GM19035 (cell line): ENCODE data around the gene EPYC.

Experiments
- ATAC-seq: cut with Tn5 transposase; IDR thresholded peaks from one replicate; pipeline ENCODE4 v1.9.1; 2021; ENCODE audit not compliant: unreplicated experiment

Gene EPYC, protein sequence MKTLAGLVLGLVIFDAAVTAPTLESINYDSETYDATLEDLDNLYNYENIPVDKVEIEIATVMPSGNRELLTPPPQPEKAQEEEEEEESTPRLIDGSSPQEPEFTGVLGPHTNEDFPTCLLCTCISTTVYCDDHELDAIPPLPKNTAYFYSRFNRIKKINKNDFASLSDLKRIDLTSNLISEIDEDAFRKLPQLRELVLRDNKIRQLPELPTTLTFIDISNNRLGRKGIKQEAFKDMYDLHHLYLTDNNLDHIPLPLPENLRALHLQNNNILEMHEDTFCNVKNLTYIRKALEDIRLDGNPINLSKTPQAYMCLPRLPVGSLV

DNA sequence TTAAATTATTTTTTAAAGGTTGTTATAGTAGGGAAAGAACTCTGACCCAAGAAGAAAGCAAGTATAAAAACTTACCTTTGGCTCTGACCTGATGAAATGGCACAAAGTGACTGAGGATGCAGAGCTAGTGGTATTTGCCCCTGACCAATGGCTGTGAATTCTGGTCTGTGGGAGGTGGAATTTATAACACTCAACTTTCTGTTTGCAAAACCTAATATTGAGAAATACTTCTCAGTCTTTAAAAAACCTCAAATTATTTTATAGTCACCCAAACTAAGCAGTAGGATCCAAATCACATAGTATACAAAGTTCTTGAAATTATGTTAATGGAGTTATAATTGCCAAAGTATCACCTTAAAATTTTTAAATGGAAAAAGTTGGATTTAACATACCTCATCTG is at the start of gene EPYC:
Gene EPYC (minus strand): TSS at position 101 of the 400 bp plus-strand sequence. CDS start 2,407 bp downstream, outside the sequence.
- ATAC-seq, result no peak

DNA sequence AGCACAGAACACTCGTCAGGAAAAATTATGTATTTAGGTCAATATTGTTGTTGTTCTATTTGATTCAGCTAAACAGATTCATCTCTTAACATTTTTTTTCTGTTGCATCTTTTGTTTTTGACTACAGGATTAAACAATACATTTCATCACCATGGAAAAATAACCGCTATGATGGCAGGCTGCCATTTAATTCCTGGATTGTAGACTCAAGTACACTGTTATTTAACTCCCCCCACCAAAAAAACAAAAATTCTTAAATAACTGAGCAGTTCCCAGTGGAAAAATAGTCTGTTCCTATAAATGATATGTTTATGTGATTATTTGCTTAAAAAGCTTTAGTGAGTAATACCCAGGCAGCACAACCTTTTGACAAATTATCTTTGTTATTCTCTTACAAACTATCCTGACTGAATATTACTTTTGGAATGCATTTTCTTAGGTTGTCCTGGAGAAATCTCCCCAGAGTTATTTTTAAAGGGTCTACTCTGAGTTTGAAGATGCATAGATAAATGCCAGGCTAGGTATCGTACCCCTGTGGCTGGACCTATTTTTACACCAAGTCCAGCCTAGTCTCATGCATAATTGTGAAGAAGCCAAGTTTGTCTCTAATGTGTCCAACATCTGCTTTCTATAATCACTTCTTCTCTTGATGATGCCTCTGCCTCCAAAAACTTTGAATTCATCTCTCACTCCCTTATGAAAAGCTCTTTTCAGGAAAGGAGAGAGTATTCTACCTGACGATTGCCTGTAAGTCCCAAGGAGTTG is 49.4 kb upstream of the EPYC start:
- ATAC-seq, result no peak

DNA sequence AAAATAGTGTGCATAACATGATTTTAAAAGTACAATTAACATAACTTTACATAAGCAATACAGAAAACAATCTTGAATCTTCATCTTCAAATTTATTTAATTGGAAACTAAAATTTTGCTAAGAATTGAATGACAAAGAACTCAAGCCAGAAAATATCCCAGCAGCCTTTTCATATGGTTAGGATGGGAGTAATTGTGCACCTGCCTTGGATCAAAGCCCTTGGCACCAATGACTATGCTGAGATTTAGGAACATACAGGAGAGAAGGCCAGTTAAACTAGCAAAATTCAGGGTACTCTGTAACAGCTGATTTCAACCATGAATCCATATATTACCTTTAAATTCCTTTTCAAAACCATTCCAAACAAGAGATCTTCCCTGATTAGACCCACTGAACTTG is 47.3 kb upstream of the EPYC start:
- no peak for ATAC-seq

DNA sequence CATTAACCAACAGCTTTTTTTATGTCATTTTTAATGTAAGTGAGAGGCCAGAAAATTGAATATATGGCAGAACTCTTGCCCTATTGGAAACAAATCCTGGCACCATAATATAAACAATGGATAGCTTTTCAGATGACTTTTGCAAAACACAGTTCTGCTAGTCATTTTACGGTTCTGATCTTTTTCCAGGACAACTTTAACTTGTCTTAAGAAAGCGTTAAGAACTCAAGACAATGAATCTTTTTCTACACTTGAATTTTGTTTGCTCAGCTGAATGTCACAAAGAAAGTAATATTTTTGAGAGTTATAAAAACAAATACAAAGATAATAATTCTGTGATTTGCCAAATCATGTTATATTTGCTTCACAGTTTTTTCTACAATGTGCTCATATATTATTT is 39.8 kb upstream of the EPYC start:
- ATAC-seq, result no peak

DNA sequence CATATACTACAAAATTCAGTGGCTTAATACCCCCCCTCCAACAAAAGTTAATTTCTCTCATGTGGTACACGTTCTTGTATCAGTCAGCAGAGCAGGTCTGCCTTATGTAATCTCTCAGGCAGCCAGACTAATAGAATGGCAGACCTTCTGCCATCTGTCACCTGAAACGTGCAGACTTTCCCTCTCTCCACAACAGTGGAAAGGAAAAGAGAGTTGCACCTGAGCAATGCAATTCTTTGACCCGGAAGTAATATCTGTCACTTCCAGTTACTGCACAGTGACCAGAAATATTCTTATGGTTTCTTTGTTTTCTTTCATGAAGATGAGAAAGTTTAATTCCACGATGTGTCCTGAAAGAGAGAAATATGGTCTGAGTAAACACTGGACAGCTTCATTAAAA is 38.6 kb upstream of the EPYC start:
- no peak for ATAC-seq

DNA sequence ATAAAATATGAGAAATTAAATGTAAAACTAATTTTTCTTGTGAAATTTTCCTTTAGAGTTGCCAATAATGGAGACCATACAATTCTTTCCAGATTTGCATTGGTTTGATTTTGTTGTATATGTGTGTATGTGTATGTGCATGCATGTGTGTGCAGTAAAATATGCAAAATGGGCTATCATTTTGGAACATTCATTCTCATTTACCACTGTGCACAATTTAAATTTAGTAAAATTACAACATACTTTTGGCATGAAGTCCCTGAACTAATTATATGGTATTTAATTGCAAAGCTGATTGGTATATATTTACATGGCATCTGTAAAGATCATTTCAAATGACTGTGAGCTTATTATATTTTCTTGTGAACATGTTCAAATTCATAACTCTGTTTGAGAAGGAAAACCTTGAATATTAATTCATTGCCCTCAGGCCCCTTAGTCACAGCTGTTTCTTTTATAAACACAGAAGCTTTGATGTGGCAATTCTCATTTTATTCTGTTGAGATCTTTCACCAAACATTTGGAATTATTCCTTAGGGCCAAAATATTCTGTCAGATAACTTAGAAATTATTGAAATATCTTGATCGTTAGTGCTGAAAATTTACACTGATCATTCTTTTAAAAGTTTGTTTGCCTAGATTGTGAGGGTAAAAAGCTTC is 35.5 kb upstream of the EPYC start:
- no peak for ATAC-seq

DNA sequence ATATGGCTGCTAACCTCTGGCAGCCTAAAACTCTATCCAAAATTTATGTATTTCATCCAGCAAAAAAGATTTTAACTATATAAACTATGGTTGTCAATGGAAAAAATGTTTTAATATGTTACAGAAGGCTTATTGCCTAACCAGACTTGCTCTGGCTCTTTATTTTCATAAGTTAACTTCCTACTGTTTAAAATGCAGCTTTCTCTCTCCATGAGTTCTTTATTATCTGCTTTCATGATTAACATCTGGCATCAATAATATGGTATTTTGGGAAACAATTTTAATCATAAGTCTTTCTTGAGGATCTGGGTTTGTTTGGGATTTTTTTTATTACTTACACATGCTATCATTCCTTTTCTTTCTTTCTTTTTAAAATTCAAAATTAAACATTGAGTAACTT is 32.5 kb upstream of the EPYC start:
- no peak for ATAC-seq

DNA sequence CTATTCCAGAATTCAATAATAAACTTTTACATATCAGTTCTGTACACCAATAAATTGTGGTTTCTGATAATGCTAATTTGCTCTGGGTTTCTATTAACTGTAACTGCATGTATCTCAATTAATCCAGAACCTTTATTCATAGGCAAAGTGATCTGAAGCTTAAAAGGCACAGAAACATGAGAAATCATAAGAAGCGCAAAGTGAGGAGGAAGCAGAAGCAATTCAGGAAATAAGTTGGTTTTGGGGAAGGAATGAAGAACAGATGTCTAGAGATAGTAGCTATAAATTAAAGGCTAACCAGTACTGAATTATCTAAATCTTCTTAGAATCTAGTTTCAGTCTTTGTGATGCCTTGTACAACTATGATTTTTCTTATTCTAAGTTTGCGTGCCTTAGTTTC is 28.5 kb upstream of the EPYC start:
- ATAC-seq, result no peak

DNA sequence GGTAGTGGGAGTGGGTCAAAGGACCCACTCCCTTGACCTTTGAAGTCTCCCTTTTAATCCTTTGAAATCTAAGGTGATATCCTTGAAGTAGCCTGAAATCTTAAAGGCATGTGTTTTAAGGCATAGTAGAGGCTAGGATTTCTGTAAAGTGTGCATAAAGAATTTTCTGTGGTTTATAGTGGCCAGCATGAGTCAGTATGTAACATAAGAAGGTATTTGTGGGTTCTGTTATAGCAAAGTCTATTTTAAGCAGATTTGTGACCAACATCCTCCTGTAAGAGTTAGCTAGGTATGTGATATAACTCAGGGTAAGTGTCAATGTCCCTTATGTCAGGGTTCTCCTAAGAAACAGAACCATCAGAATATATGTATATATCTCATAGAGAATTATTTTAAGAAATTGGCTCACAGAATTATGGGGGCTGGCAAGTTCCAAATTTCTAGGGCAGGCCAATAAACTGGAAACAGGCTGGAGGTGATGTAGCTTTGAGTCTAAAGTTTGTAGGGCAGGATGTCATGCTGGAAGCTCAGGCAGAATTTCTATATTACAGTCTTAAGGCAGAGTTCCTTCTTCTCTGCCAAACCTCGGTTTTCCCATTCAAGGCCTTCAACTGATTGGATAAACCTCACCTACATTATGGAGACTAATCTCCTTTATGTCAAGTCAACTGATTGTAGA is 18.7 kb upstream of the EPYC start:
- ATAC-seq, result no peak

DNA sequence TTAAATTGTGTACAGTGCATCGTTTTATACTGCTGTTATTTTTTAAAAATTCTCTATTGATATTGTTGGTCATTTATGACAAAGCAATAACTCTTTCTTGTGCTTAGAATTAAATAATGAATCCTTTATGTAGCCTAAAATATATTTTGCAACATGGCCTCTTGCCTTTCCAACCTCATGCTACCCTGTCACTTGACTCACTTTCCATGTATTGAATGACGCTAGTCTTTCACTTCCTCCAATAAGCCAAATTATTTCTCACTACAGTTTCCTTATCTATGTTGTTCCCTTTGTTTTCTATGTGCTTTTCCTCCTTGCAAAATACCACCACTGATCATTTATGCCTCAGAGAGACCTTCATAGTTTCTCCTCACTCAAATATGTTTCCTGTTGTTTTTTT is 16.3 kb upstream of the EPYC start:
- no peak for ATAC-seq

DNA sequence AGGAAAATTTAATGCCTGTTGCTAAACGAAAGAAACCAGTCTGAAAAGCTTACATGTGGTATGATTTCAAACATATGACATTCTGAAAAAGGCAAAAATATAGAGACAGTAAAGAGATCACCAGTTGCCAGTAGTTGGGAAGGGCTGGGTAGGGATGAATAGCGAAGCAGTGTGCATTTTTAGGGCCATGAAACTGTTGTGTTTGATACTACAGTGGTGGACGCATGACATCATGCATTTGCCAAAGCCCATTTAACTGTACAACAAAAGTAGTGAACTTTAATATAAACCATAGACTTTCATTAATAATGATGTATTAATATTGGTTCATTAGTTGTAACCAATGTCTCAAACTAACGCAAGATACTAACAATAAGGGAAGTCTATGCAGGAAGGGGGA is 14.7 kb upstream of the EPYC start:
- ATAC-seq, result no peak

DNA sequence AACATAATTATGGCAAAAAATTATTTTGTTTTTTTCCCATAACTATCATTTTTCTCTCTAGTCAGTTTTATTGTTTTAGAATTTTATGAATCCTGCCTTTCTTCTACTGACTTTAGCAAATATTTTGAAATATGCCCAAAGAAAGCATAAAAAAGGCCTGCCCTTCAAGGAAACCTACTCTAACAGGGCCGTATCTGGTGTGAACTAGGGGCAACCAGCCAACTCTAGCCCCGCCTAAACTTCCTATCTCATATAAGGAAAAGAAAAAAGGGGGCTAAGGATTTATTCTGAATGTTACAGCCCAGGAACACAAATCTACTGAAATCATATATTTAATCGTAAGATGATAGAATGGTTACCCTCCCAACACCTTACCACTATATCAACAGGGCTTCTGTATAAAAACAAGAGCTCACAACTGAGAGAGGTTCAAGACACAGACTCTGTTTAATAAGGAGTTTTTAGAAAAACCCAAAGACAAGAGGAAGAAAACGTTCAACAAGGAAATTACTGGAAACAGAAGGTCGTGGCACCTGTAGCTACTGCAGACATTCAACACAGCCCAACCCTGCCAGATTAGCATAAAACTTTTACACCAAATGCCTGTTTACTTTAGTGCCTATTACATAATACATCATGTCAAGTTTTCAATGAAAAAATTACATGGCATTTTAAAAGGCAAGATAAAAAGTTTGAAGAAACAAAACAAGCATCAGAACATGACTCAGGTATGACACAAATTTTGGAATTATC is 12.9 kb upstream of the EPYC start:
- no peak for ATAC-seq

DNA sequence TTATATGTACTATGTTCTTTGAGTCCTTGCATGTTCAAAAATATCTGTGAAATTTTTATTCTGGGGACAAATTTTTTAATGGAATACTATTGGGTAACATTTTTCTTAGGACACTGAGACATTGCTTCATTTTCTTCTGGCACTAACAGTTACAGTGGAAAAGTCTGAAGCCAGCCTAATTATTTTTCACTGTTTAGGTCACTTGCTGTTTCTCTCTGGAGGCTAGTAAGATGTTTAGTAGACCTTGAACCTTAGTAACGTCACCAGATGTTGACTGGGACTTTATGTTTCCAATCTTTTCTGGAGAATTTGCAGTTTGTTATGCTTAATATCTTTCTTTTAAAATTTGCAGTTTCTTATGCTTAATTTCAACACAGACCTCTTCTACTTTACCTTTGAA is 12.3 kb upstream of the EPYC start:
- no peak for ATAC-seq

DNA sequence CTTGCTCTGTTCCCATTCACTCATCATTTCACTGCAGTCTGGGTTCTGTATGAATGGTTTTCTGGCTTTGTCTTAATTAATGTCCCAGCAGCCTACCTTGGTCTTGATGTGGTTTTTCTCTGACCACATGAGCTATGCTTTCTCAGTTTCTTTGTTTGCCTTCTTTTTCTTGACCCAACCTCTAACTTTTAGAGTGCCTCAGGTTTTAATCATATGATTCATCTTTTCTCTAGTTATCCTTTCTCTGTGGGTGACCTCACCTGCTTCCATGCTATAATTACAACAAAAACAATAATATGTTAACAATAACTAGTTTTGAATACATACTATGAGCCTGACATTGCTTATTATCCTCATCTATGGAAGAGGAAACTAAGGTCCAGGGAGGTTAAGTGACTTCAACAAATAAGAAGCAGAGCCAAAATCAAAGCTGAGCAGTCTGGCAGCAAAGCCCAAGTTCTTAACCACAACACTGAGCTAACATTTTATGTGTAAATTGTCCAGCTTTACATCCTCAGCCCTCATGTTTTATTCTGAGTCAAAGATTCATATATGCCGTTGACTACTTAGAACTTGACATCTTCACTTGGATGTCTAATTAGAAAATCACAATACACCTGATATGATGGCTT is 4.7 kb upstream of the EPYC start:
- peak; percentile 80 for ATAC-seq

DNA sequence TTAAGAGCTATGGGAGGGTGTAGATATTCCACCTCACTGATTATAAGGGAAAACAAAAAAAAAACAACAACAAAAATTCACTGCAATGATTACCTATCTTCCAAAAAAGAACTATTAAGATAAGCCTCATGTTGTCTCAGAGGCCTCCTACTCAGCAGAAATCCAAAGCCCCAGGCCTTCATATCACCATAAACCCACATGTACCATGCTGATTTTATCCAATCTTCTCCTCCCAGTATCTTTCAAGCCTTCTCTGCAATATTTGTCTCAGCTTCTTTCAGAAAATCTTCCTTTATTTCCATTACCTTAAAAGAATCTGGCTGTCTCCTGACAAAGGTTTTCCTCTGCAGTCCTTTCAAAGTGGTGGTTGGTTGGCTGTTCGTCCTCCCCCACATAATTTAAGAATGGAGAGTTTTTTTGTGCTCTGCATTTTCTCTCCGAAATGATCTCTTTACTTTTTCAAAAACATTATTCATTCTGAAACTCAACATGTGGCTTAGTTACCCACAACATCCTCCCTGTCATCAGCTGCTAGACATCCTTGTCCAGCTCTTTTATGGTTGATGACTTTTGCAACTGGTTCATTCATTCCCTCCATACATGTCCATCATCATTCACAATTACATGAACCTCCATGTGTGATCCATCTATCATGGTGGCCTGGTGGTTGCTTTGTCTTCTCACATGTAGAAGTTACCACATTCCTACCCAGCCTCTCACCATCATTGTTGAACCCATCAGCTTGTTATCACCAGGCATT is 2.9 kb upstream of the EPYC start:
- peak; percentile 77 for ATAC-seq

DNA sequence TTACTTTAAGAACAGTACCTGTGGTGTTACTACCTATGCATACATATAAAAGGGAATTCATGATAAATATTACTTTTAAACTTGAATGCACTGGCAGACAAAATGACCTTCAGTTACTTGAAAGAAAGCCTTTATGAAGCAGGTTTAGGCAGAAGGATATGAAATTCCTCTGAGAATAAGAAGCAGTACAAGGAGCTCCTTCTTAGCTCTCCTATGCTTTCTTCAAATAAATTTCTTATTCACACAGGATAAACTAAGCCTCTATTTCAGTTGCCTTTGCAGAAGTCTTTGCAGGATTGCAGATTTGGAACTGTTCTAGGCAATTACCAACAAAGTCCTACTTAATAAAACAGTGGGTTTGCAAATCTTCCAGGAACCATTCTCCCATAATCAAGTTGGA is 1.0 kb downstream of the EPYC start:
- no peak for ATAC-seq

DNA sequence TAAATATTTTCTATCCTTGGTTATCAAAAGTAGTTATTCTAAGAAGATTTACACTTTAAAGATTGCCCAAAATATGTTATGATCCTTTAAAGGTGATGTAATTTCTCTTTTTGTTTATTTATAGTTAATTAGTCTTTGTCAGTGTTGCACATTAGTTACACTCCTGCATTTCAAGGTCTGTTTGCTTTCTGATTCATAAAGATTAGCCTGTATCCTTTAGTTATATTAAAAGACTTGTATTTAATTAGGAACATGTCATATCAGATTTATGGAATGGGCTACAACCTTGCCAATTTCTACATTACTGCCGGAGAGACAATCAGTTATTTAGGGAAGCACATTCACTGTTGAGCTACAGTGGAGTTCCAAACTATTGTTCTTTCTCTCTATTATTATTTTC is 3.5 kb downstream of the EPYC start:
- no peak for ATAC-seq

DNA sequence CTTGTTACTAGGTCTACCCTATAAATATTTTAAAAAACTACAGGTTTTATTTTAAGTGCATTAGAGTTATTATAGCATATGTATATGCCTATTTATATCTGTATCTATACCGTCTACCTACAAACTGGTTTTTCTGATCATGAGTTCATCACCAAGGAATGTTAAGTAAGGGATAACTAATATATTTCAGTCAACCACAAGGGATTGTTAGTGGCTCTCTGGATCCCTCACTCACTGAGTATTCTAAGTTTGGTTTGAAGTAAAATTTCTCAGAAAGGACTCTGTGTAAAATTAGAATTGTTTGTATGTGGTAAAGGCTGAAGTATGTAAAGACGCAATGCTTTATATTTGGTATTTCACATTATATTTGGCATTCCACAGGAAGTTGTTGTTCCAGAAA is 4.8 kb downstream of the EPYC start:
- no peak for ATAC-seq

DNA sequence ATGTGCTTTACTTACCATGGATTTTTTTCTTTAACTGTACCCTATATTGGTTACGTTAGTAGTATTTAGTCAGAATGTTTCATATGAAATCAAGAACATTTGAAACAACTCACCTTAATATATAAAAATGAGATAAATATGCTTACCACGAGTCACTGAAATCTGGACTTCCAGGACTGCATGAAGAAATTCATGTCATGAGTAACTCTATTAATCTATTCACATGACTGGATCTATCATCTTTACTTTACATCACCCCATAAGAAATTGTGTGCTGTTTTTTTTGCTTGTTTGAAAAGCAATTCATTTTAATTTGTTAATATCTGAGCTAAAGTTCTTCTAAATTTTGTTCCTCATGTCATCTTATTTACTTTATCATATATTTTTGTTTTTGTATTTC is 5.2 kb downstream of the EPYC start:
- no peak for ATAC-seq

DNA sequence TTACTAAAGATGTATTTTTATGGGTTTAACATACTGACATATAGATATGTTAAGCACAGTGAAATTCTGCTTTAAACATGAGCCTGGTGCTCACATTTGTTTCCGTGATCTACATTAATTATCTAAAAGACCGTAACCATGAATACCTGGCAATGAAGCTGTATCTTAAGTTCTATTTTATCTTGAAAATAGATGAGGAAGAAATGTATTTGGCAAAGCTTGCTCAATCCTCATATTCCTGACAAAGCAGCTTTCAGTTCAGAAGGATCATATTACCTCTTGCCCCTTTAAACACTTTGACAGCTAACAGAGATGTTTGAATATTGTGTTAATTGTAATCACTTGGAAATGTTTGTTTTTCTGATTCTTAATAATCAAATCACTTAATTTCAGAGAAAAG is 9.8 kb downstream of the EPYC start:
- ATAC-seq, result no peak
